IPS-18c (cell line): ENCODE results near the gene PTPRG.
"Not testable (repeated sequence)": the region's sequence is repeated elsewhere in the genome, so short reads cannot be mapped to it uniquely, and the experiment has no call there.

Experiments
- H3K4me3 ChIP-seq: 2 replicates; pipeline ENCODE4 v1.7.0; 2013; ENCODE audit warnings: low read depth, mild to moderate bottlenecking, low read length, moderate library complexity; ENCODE audit not compliant: insufficient read depth
- H3K9me3 ChIP-seq: one replicate; pipeline ENCODE4 v1.6.1; 2013; ENCODE audit warnings: mild to moderate bottlenecking, low read length, moderate library complexity; ENCODE audit not compliant: control insufficient read depth, insufficient read depth

Gene PTPRG

GRCh38 chr3:61561374-61562041, at the start of gene PTPRG:
TSS of gene PTPRG (plus strand) at chr3:61561571. CDS start at chr3:61562288, 717 bp downstream.
- H3K4me3 ChIP-seq, result peak within 1 kb of the TSS; percentile 89
- no peaks in the 10 kb centered on the region for H3K9me3 ChIP-seq

GRCh38 chr3:61518590-61518989, 42.8 kb upstream of the PTPRG start:
- H3K9me3 ChIP-seq, result no peaks in the 10 kb centered on the region
- no peak overlapping the region for H3K4me3 ChIP-seq

- H3K9me3 ChIP-seq, result no peaks in the 10 kb centered on the region
- no peak overlapping the region for H3K4me3 ChIP-seq
These were observed 40.3 kb upstream of the PTPRG start for GRCh38 chr3:61520966-61521628.

GRCh38 chr3:61522060-61522459, 39.3 kb upstream of the PTPRG start:
- Histone ChIP-seq H3K4me3 (no peak overlapping the region), H3K9me3 (no peaks in the 10 kb centered on the region)

- Histone ChIP-seq H3K9me3 (no peaks in the 10 kb centered on the region), H3K4me3 (no peak overlapping the region)
These were observed 38.7 kb upstream of the PTPRG start for GRCh38 chr3:61522626-61523025.

GRCh38 chr3:61524933-61525332, 36.4 kb upstream of the PTPRG start:
- no peaks in the 10 kb centered on the region for H3K9me3 ChIP-seq
- H3K4me3 ChIP-seq, result no peak overlapping the region

- H3K4me3 ChIP-seq, result no peak overlapping the region
These were observed 35.1 kb upstream of the PTPRG start for GRCh38 chr3:61526308-61526707.

GRCh38 chr3:61527011-61527410, 34.4 kb upstream of the PTPRG start:
- no peaks in the 10 kb centered on the region for H3K9me3 ChIP-seq
- H3K4me3 ChIP-seq, result no peak overlapping the region

More at GRCh38 chr3:61526308-61526707, 35.1 kb upstream of the PTPRG start:
- no peaks in the 10 kb centered on the region for H3K9me3 ChIP-seq

GRCh38 chr3:61530355-61530754, 31.0 kb upstream of the PTPRG start:
- H3K9me3 ChIP-seq, result no peaks in the 10 kb centered on the region
- H3K4me3 ChIP-seq, result no peak overlapping the region

- Histone ChIP-seq H3K9me3 (no peaks in the 10 kb centered on the region), H3K4me3 (no peak overlapping the region)
These were observed 29.8 kb upstream of the PTPRG start for GRCh38 chr3:61531528-61531927.

- Histone ChIP-seq H3K9me3 (no peaks in the 10 kb centered on the region), H3K4me3 (no peak overlapping the region)
These were observed 28.5 kb upstream of the PTPRG start for GRCh38 chr3:61532739-61533500.

GRCh38 chr3:61535826-61536225, 25.5 kb upstream of the PTPRG start:
- Histone ChIP-seq H3K4me3 (no peak overlapping the region), H3K9me3 (no peaks in the 10 kb centered on the region)

- no peak overlapping the region for H3K4me3 ChIP-seq
- H3K9me3 ChIP-seq, result no peaks in the 10 kb centered on the region
These were observed 24.0 kb upstream of the PTPRG start for GRCh38 chr3:61537366-61537765.

- no peak overlapping the region for H3K4me3 ChIP-seq
- H3K9me3 ChIP-seq, result peaks cover 3% of the 10 kb centered on the region
These were observed 22.9 kb upstream of the PTPRG start for GRCh38 chr3:61538486-61538885.

- Histone ChIP-seq H3K4me3 (no peak overlapping the region), H3K9me3 (peaks cover 3% of the 10 kb centered on the region)
These were observed 19.7 kb upstream of the PTPRG start for GRCh38 chr3:61541694-61542093.

- Histone ChIP-seq H3K9me3 (peaks cover 3% of the 10 kb centered on the region), H3K4me3 (no peak overlapping the region)
These were observed 15.7 kb upstream of the PTPRG start for GRCh38 chr3:61545716-61546115.

- H3K9me3 ChIP-seq, result peaks cover 3% of the 10 kb centered on the region
- H3K4me3 ChIP-seq, result no peak overlapping the region
These were observed 13.7 kb upstream of the PTPRG start for GRCh38 chr3:61547625-61548024.

GRCh38 chr3:61552704-61553103, 8.7 kb upstream of the PTPRG start:
- H3K9me3 ChIP-seq, H3K4me3 ChIP-seq: not testable (repeated sequence)
